OCI-LY3 (cell line): ENCODE results near the gene ZNF672.

ENCODE experiments used
- H2AFZ ChIP-seq: fragments of 200-600, 300-600 bp; shearing (Covaris generic); 2 replicates; pipeline ENCODE4 v1.6.0; 2014; ENCODE audit warnings: antibody characterized with exemption, low read depth, low read length
- H3K27ac ChIP-seq: fragments of 200-600, 300-600 bp; sonication (generic); 2 replicates; pipeline ENCODE4 v1.5.1; 2014; ENCODE audit warnings: mild to moderate bottlenecking, low read length, moderate library complexity, mixed read lengths
- H3K27me3 ChIP-seq: fragments of 200-600, 300-600 bp; sonication (generic); 2 replicates; pipeline ENCODE4 v1.6.1; 2014; ENCODE audit warnings: low read depth, low read length, mixed read lengths
- H3K36me3 ChIP-seq: fragments of 200-600, 300-600 bp; sonication (generic); replicated peaks from 2 replicates; pipeline ENCODE3; 2014; ENCODE audit warnings: low read depth, low read length, mixed read lengths
- H3K4me1 ChIP-seq: fragments of 300-600, 200-600 bp; sonication (generic); 2 replicates; pipeline ENCODE4 v1.6.1; 2014; ENCODE audit warnings: low read length, mixed read lengths
- H3K4me2 ChIP-seq: fragments of 200-600, 300-600 bp; sonication (generic); 2 replicates; pipeline ENCODE4 v1.6.1; 2014; ENCODE audit warnings: low read length, mixed read lengths
- H3K4me3 ChIP-seq: fragments of 300-600, 200-600 bp; sonication (generic); 2 replicates; pipeline ENCODE4 v1.5.1; 2014; ENCODE audit warnings: antibody characterized with exemption, mild to moderate bottlenecking, low read length, moderate library complexity
- H3K79me2 ChIP-seq: fragments of 300-600, 200-600 bp; shearing (Covaris generic); 2 replicates; pipeline ENCODE4 v1.6.1; 2014; ENCODE audit warnings: mild to moderate bottlenecking, low read length, mixed read lengths
- H3K9ac ChIP-seq: fragments of 300-600, 200-600 bp; shearing (Covaris generic); 2 replicates; pipeline ENCODE4 v1.6.0; 2014; ENCODE audit warnings: mild to moderate bottlenecking, low read length, moderate library complexity
- H3K9me3 ChIP-seq: fragments of 200-600, 300-600 bp; shearing (Covaris generic); 2 replicates; pipeline ENCODE4 v1.6.1; 2014; ENCODE audit warnings: low read length, mixed read lengths; ENCODE audit not compliant: insufficient read depth
- H4K20me1 ChIP-seq: fragments of 200-600, 300-600 bp; sonication (generic); 2 replicates; pipeline ENCODE4 v1.6.1; 2016; ENCODE audit warnings: low read length, mixed read lengths; ENCODE audit not compliant: insufficient read depth
- CTCF ChIP-seq: fragments of 200-600, 300-600 bp; sonication (generic); IDR thresholded peaks from 2 replicates; pipeline ENCODE4 v1.5.1; 2014; ENCODE audit warnings: antibody characterized with exemption, low read length, low read depth
- EZH2phosphoT487 ChIP-seq: fragments of 200-600 bp; shearing (Covaris generic); IDR thresholded peaks from 2 replicates; pipeline ENCODE4 v1.6.1; 2018; ENCODE audit warnings: antibody characterized with exemption, mixed run types, low read depth

The ZNF672 gene

GRCh38 chr1:248824701-248825100 lies 13.3 kb upstream of the ZNF672 start:
- peaks cover 14% of the 10 kb centered on the region for H4K20me1 ChIP-seq
- H3K9ac ChIP-seq, result peak overlapping the region; percentile 91
- no peak overlapping the region for H2AFZ ChIP-seq
- H3K4me2 ChIP-seq, result peak overlapping the region; percentile 95
- H3K4me1 ChIP-seq, result peaks cover 17% of the 10 kb centered on the region
- peak overlapping the region; percentile 86 for H3K4me3 ChIP-seq
- H3K27me3 ChIP-seq, result no peaks in the 10 kb centered on the region
- H3K79me2 ChIP-seq, result peaks cover 33% of the 10 kb centered on the region
- H3K27ac ChIP-seq, result no peak overlapping the region
- no peaks in the 10 kb centered on the region for H3K9me3 ChIP-seq
- TF ChIP-seq CTCF, result no peak
- H3K36me3 ChIP-seq, result peaks cover 38% of the 10 kb centered on the region

- Histone ChIP-seq H3K9me3 (no peaks in the 10 kb centered on the region), H3K36me3 (peaks cover 35% of the 10 kb centered on the region), H3K4me2 (peak overlapping the region; percentile 95), H3K79me2 (peaks cover 33% of the 10 kb centered on the region), H3K27ac (peak overlapping the region; percentile 83), H3K27me3 (no peaks in the 10 kb centered on the region), H2AFZ (peak overlapping the region; percentile 87; the same call in 1 of the 2 replicates), H4K20me1 (peaks cover 11% of the 10 kb centered on the region), H3K9ac (peak overlapping the region; percentile 91), H3K4me1 (peaks cover 17% of the 10 kb centered on the region), H3K4me3 (peak overlapping the region; percentile 86)
- TF ChIP-seq CTCF (no peak), EZH2phosphoT487 (no peak)
These were observed 12.9 kb upstream of the ZNF672 start for GRCh38 chr1:248825136-248825535.

- H3K9me3 ChIP-seq, result no peaks in the 10 kb centered on the region
- H4K20me1 ChIP-seq, result peaks cover 10% of the 10 kb centered on the region
- TF ChIP-seq EZH2phosphoT487 (no peak), CTCF (no peak)
- peaks cover 33% of the 10 kb centered on the region for H3K36me3 ChIP-seq
- H3K27me3 ChIP-seq, result no peaks in the 10 kb centered on the region
- H3K9ac ChIP-seq, result peak overlapping the region; percentile 91
- peak overlapping the region; percentile 86 for H3K4me3 ChIP-seq
- peak overlapping the region; percentile 83 for H3K27ac ChIP-seq
- H3K79me2 ChIP-seq, result peaks cover 33% of the 10 kb centered on the region
- peak overlapping the region; percentile 87; the same call in 1 of the 2 replicates for H2AFZ ChIP-seq
- H3K4me1 ChIP-seq, result peaks cover 17% of the 10 kb centered on the region
- peak overlapping the region; percentile 95 for H3K4me2 ChIP-seq
These were observed 12.5 kb upstream of the ZNF672 start for GRCh38 chr1:248825573-248825908.

GRCh38 chr1:248825909-248826760 lies 11.9 kb upstream of the ZNF672 start, which contains the start of gene SH3BP5L:
SH3BP5L (minus strand) TSS chr1:248825915; CDS start chr1:248824935, 980 bp downstream.
- peaks cover 10% of the 10 kb centered on the region for H4K20me1 ChIP-seq
- H3K4me2 ChIP-seq, result peak within 1 kb of the TSS; percentile 95
- peak within 1 kb of the TSS; percentile 83 for H3K27ac ChIP-seq
- H3K9ac ChIP-seq, result peak within 1 kb of the TSS; percentile 91
- peaks cover 33% of the 10 kb centered on the region for H3K79me2 ChIP-seq
- H3K4me1 ChIP-seq, result peaks cover 17% of the 10 kb centered on the region
- no peaks in the 10 kb centered on the region for H3K9me3 ChIP-seq
- peaks cover 29% of the 10 kb centered on the region for H3K36me3 ChIP-seq
- no peaks in the 10 kb centered on the region for H3K27me3 ChIP-seq
- peak within 1 kb of the TSS; percentile 86 for H3K4me3 ChIP-seq
- peak within 1 kb of the TSS; percentile 98 for H2AFZ ChIP-seq
- peak; percentile 96 for TF ChIP-seq CTCF
- no peak for TF ChIP-seq EZH2phosphoT487
